ENCODE measurements around the gene MAK. TPM values are rescaled to one million over a fixed set of nuclear protein-coding genes. Genes with fewer than 3 reads are reported as not detected.

MAK gene
- total and polyA plus RNA-seq, 2 of the 13 experiments (the other 11 are each of a cell fraction or from before 2014, with no cell fraction given) = 0.04 TPM; not detected in 1

- TF ChIP-seq CSRNP1 (CRISPR knock-in tag; IDR thresholded peaks at IDR 0.05) (0 out of 2 replicates have a peak, but pooled peaks have one; percentile 31), HOXA9 (CRISPR knock-in tag; IDR thresholded peaks at IDR 0.05; ENCODE audit: borderline replicate concordance) (no peak), NCOA1 (CRISPR knock-in tag; IDR thresholded peaks at IDR 0.05) (no peak), FOXO4 (CRISPR knock-in tag; conservative IDR thresholded peaks at IDR 0.05) (0 out of 2 replicates have a peak, but pooled peaks have one; percentile 77), MBD4 (IDR thresholded peaks at IDR 0.05; ENCODE audit: borderline replicate concordance, low read length) (0 out of 2 replicates have a peak, but pooled peaks have one; percentile 62), NONO (IDR thresholded peaks at IDR 0.05) (no peak), NONO (CRISPR knock-in tag; conservative IDR thresholded peaks at IDR 0.05) (no peak)
Observed at GRCh38 chr6:10721850-10722569, 116.3 kb downstream of the MAK start (continued).
